Activated CD4-positive, alpha-beta T cell treated with anti-CD3 and anti-CD28 coated beads, Interleukin-2, Interleukin-4, amounts not matched to agents 100 ng/mL and 50 ng/mL, durations not matched to agents 16 hours and 8 hours (primary cell): ENCODE results near the gene PEPD.

Source experiments
- DNase-seq: peaks from one replicate; pipeline ENCODE4 v3.0.0-alpha.2; 2020; ENCODE audit warnings: low spot score

The PEPD gene

GRCh38 chr19:33458807-33459206, 62.8 kb downstream of the PEPD start:
- no peak for DNase-seq

- no peak for DNase-seq
Measured at GRCh38 chr19:33458171-33458633, 63.4 kb downstream of the PEPD start.

- DNase-seq: no peak
Measured at GRCh38 chr19:33456845-33457220, 64.8 kb downstream of the PEPD start.

DNA sequence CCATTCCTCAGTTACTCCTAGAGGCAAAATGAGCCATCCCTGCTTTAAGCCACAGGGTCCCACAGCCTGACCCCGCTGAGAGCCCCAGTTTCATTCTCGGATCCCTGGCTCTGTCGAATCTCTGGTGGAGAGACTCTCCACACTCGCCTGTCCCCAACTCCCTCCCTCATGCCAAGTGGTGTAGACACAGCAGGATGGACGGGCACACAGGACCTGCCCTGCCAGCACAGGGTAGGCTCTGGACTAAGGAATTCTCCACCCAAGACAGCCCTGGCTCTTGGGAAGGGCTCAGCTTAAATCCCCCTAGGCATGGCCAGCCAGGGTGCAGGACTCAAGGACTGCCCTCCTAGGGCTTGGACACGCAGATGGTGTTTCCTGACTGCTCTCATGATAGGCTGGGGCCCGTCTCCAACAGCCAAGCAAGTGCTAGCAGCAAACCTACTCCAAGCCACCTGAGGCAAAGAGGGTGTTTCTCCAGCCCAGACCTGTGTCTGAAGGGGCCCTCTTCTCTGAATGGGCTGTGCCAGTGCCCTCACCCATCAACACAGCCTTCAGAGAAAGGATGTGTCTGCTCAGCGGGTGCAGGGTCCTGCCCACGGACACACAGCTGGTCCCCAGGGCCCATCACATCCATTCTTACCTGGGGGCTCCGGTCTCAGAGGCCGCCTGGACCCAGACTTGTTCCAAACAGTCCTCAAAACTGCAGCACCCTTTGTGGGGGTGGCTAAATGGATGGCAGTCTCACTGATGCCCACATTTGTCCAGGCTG, 65.3 kb downstream of the PEPD start:
- no peak for DNase-seq

- no peak for DNase-seq
Measured at GRCh38 chr19:33453265-33453664, 68.3 kb downstream of the PEPD start.

- DNase-seq: no peak
Measured at GRCh38 chr19:33450689-33451088, 70.9 kb downstream of the PEPD start.

- DNase-seq: no peak
Measured at GRCh38 chr19:33449799-33450198, 71.8 kb downstream of the PEPD start.

DNA sequence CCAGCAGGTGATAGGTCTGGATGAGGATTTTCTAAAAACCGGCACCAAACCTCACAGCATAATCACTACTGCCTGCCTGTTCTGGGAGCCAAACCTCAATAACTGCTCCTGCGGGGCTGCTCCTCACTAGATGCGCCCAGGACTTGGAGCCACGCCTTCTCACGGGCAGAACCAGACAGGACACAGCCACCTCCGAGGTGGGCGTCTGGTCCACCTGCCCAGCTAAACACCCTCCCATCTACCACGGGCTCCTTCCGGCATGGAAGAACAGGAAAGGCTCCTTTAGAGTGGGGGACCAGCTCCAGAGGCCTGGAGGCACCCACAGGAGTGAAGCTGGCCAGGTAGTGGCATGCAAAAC, 73.5 kb downstream of the PEPD start:
- no peak for DNase-seq

DNA sequence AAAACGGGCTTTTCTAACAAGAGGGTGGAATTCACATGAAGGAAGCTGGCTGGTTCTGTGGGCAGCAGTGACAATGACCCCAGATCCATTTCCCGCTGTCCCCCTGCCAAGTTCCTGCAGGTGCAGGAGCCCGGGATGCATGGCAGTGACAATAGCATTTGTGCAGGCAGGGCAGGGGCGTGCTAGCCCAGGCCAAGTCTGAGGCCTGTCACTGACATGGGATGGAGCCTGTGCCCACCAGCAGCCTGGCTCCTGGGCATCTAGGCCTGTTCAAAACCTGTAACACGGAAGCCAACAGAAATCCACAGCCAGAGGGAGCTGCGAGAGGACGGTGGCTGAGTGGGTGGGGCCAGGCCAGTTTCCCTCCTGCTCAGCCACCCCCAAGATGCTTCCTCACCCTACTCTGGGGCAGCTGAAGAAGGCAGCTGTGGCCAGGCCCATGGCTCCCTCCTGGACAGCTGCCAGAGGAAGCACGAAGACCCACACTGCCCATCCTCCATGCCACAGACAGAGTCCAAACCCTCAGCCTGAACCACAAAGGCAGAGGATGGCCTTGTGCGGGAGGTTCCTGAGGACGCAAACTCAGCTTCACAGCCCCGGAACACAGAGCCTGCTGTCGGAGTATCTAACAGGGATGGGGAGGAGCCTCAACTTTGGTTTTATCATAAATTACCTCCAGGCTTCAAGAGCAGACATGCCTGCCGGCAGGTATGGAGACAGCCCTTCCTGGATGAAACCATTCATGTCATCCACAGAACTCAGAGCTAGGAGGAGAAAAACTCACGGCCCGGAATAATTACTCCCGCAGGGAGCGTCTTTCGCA, 74.0 kb downstream of the PEPD start:
- DNase-seq: no peak

GRCh38 chr19:33446330-33447293, 75.0 kb downstream of the PEPD start:
- DNase-seq: no peak

- DNase-seq: no peak
Measured at GRCh38 chr19:33445442-33446329, 75.9 kb downstream of the PEPD start.

DNA sequence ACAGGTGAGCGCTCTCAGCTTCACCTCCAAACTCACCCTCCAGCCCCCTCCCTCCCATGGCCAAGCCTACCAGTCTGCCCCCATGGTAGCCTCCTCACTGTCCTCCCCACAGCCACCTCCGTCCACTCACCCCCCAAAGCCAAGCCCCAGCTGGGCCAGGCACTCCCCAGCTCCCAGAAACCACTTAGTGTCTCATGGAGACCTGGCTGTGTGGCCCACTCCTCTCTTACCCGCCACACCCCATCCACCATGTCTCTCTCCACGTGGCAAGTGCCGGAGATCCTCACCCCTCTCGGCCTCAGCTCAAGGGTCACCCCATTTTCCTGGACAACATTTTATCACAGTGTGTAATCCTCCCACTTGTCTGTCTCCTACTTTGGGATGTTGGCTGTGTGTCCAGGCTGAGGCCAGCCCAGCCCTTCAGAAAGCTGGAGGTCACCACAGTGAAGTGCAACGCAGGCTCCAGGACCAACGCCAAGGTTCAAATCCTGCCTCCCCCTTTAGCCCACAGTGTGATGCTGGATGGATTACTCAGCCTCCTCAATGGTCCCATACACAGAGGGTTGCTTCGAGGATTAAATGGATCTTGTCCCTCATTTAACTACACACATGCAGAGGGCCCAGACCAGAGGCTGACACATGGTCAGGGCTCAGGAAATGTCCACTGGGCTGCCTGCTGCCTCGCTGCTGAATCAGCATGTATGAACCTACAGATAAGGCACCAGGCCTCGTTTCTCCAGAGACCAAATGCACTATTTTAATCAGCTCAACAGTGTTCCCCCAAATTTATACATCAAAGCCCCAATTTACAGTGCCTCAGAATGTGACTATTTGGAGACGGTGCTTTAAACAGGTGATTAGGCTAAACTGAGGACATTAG, 76.8 kb downstream of the PEPD start:
- no peak for DNase-seq

DNA sequence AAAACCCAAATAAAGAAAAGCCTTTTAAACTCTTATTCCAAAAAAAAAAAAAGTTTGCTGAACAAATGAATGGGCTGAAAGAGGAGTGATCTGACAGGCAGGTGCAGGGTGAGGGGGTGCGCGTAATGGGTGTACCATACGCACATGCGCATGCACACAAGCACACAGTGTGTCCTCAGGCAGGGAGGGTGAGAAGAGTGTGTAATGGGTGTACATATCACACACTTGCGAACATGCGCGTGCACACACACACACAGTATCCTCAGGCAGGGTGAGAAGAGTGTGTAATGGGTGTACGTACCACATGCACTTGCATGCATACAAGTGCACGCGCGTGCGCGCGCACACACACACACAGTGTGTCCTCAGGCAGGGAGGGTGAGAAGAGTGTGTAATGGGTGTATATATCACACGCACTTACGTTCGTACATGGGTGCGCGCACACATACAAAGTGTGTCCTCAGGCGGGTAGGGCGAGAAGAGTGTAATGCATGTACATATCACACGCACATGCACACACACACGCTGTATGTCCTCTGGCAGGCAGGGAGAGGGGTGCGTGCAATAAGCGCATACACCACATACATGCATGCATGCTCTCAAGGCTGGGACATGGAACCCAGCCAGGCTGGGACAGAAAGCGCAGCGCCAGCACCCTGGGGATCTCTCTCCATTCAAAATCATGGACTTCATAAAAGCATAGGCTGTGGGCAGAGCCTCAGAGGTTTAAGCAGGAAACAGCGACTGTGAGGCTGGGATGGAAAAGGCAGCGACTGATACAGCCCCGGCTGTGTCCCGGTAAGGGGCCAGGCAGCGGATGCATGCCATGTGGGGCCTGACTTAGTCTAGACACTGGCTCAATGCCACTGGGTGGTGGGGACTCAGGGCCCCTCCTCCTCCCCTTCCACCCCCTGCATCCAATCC, 77.7 kb downstream of the PEPD start:
- no peak for DNase-seq

DNA sequence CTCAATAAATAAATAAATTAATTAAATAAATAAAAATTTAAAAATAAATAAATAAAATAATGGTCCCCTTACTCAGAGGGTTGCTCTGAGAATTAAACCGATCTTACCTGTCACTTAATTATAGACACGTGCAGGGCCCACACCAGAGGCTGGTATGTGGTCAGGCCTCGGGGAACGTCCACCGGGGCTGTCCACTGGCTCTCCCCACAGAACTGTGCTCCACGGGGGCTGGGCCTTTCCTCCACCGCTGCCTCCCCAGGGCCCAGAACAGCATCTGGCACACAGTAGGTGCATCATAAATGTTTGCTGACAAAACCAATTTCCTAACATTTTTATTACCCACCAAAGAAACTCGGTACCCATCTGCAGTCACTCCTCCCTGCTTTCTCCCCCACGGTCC, 78.9 kb downstream of the PEPD start:
- no peak for DNase-seq

DNA sequence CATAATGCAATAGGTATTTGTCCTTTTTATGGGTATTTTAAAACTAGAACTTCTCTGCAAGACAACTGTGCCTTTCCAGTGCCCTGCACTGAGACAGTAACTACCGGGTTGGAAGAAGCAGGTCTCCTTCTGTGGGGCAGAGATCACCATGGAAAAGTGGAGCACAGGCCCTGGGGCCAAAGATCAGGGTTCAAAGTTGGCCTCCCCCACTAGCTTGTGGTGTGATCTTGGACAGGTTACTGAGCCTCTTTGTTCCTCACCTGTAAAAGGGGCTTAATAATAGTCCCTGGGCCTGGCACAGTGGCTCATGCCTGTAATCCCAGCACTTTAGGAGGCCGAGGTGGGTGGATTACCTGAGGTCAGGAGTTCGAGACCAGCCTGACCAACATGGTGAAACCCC, 79.8 kb downstream of the PEPD start:
- no peak for DNase-seq

GRCh38 chr19:33441277-33441699, 80.3 kb downstream of the PEPD start:
- no peak for DNase-seq

DNA sequence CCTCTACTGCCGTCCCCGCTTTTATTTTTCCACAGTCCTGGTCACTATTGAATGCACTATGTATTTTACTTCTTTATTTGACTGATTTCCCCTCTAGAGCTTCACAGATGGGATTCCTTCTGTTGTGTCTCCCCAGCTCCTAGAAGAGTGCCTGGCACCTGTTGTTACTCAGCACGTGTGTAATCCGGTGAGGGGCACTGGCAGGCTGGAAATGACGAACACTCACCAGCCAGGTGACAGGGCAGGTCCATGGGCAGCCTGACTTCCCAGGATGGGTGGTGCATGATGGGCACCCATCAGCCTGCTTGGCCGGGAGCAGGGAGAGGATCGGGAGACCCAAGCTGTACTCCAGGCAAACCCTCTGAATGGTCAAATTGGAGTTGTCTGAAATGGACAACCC, 80.9 kb downstream of the PEPD start:
- no peak for DNase-seq

DNA sequence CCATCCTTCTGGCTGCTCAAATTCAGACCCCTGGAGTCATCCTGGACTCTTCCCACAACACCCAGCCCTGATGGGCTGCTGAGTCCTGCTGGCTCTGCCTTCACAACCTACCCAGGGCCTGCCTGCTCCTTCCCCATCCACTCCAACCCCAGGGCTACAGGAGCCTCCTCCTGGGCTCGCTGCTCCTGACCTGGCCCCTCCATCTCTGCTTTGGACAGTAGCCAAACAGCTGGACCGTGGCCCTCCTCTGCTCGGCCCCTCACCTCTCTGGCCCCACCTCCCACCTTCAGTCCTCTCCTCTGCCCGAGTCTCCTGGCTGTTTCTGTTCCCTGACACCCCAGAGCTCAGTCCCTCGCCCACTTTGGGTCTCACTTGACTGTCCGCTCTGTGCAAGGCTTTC, 81.3 kb downstream of the PEPD start:
- no peak for DNase-seq
